Activated T-cell treated with anti-CD3 and anti-CD28 coated beads for 24 hours (primary cell): ENCODE data around the gene MAFG.

Source experiments
- DNase-seq: peaks from one replicate; pipeline ENCODE4 v3.0.0-alpha.2; 2020; ENCODE audit warnings: low read depth

MAFG gene

DNA sequence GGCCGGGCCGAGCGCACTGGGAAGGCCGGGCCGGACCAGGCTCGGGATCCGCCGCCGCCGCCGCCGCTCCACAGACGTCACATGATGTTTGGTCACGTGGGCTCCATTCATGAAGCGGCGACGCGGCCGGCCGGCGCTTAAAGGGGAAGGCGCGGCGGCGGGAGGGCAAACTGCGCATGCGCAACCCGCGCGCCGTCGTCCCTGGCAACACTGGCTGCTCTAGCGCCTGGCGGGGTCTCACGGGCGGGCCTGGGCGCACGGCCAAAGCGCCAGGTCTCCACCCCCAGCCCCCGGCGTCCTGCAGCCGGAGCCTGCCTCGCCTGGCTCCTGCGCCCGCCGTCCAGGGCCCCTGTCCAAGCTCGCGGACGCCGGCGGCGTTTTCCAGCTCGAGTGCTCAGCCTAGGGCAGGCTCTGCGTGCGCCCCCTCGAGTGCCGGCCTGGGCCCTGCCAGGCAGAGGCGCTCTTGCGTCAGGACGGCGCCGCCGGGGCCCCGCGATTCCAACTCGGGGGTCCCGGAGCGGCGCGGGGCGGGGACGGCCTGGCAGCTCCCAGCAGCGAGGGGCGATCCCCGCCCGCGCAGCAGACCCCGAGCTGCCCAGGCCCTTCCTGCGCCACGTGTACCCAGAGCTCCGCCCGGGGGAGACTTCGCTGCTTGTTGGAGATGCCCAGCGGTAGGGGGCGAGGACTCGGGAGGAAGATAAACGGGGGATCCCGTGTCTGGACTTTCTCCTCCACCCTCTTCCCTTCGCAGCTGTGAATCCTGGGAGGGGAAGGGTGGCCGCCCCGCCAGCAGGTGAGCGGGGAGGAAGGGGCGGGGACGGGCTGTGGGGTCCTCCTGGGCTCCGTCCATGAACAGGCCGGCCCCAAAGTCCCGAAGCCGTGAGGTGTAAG is at the start of gene MAFG:
Gene MAFG, minus strand, starts transcription at position 83 of the 891 bp plus-strand sequence. CDS start 4,550 bp downstream, outside the sequence.
- peak; percentile 84 for DNase-seq

DNA sequence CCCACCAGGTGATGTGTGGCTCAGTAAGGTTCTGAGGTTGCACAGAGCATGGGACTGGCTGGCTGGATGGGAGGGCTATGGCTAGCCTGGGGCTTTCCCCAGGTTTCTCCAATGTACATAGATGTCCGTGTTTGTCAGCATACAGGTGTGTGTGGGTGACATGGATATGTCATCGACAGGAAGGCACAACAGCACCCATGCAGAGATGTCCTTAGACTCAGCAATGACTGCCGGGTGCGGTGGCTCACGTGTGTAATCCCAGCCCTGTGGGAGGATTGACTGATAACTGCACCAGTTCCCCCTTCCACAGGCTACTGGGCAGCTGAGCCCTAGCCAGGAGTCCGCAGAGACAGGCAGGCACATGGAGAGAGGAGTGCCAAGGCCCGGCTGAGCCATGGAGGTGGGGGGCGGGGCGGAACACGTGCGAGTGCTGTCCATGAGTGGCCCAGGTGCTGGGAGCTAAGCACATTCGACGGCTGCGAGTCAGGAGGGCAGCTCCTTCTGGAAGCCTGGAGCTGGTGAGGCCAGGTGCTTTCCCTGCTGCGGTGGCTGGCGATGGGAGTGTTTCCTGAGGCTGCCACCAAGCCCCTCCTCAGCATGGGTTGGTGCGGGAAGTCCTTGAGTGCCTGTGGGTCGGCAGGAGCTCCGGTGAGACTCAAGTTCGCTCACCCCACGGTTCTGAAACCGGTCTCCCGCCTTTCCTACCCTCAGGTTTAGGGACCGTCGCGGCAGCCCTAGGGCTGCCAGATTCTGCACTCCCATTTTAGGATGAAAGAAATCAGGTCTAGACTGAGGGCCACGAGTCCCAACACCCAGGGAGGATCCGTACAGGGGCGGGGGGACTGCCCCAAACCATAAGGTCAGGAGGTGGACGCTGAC is 49.0 kb upstream of the MAFG start:
- DNase-seq = peak; percentile 24

DNA sequence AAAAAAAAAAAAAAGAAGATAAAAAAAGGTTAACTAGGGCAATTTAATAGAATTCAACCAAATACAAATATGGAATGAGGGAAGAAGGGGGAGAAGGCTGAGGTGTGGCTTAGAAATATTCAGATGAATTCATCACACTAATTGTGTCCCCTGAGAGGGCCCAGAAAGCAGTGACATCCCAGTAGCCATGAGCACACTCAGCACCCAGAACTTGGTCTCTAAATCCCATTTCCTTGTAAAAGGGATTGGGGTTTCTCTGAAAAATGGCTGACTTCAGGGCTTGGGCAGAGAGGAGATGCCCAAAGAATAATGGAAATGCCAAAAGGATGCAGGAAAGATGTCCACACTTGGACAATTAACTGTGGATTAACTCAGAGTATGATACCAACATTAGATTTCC is 45.9 kb upstream of the MAFG start:
- no peak for DNase-seq

DNA sequence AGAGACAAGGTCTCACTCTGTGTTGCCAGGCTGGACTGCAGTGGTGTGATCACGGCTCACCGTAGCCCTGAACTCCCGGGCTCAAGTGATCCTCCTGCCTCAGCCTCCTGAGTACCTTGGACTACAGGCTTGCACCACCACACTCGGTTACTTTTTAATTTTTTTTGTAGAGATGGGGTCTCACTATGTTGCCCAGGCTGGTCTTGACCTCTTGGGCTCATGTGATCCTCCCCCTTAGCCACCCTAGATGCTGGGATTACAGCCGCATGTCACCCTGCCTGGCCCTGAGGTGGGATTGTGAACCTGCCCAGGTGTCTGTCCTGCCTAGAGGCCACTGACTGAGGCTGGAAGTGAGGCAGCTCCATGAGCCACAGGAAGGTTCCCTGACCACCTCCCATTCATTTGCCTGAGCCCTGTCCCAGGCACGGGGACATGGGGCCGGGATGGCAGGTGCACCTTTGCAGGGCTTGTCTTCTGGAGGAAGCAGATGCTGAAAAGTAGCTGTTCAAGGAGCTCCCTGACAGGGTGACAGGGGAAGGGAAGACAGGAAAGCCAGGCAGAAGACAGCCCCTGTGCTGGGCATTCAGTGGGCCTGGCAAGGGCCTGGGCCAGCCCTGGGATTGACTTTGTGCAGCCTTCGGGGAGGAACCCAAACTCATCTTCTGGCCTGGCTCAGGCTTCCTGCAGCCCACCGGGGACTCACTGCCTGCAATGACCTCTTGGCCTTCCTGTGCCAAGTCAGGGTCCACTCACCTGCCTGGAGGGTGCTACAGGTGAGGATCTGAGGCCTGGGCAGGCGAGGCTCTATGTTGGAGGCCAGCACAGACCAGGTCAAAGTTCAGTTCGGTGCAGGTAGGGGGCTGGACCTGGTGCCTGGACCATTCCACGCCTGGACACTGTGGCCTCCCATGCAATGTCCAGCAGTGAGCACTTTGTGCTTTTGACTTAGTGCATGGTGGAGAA is 41.6 kb upstream of the MAFG start:
- no peak for DNase-seq

DNA sequence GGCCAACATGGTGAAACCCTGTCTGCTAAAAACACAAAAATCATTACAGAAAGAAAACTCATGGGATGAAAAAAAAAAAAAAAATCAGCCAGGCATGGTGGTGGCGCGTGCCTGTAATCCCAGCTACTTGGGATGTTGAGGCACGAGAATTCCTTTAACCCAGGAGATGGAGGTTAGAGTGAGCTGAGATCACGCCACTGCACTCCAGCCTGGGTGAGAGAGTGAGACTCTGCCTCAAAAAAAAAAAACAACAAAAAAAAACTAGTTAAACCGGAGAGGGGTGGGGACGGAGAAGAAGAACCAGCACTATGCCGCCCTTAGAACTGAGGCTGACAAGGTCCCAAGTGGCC is 40.8 kb upstream of the MAFG start:
- DNase-seq = no peak

DNA sequence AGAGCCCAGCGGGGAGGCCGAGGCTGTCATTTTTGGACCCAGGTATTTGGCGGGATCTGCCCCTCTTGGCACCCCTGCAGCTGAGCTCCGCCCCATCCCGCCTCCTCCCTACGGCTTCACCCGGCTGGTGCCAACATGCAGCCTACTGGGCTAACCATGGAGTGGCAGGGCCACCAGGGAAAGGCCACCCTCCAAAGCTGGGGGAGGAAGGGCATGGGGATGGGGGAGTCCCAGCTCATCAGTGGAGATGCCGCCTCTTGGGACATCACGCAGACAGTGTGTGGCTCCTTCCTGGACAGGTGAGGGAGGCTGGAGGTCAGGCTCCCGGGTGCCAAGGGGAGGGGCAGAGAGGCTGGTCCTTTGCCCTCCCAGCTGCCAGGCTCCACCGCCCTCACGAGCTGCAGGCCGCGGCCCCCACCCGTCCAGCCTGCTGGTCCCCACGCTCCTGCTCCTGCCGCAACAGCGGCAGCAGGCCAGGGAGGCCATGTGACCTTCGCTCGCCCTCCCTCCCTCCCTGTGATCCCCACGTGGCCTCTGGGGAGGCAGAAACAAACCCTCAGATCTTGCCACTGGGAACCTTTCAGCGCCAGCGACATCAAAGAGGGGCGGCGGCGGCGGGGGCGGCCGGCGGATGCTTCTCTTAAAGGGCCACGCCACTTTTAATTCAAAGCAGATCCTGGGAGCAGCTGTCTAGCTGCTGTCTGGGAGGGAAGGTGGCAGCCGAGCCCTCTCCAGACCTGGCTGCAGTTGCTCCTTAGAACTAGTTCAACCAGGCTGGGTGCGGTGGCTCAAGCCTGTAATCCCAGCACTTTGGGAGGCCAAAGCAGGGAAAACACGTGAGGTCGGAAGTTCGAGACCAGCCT is 40.2 kb upstream of the MAFG start:
- peak; percentile 81 for DNase-seq

DNA sequence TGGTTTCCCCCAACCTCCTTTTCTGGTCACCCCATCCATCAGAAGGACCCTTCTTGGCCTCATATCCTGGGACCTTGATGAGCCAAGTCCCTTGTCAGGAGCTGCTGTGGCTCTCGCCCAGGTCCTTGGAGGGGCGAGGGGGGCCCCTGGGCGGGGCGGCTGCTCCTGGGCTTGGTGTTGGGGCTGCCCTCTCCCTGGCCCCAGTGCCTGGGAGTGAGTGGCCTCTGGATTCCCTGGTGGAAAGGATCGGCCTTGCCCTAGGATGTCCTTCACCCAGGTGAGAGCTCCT is 39.7 kb upstream of the MAFG start:
- no peak for DNase-seq

DNA sequence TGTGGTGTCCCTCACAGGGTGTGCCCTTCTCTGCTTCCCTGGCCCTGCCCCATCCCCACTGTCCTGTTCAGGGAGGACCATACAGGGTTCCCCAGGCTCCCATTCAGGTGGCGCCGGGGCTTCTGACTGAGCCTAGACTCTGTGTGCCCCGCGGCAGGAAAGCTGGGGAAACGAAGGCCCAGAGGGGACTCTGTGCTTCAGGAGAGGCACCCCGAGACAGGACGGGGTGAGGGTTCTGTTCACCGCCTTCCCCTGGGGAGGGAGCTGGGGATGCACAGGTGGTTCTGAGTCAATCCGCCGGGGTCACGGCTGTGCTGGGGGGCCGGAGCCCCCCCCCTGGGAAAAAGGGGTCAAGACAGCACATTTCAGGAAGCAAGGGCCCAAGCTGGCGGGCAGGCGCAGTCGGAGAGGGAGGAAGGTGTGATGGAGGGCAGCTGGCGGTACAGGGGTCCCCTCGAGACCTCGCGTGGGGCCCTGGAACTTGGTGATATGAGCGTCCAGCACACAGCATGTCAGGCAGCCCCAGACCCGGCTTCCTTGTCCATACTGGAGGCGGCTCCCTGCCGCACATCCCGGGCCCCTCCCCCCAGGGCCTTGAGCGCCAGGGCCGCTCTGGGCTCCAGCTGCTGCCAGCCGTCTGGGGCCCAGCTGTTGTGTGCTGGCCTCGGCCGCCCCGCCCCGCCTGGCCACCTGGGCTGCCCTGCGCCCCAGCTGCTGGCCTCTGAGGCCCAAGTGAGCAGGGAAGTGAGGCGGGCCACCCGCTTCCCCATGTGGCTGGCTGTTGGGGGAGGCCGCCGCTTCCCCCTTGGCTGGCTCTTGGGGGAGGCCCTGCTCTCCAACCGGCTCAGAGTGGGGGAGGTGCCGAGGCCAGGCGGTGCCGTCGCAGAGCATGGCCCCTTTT is 39.1 kb upstream of the MAFG start:
- DNase-seq = no peak

DNA sequence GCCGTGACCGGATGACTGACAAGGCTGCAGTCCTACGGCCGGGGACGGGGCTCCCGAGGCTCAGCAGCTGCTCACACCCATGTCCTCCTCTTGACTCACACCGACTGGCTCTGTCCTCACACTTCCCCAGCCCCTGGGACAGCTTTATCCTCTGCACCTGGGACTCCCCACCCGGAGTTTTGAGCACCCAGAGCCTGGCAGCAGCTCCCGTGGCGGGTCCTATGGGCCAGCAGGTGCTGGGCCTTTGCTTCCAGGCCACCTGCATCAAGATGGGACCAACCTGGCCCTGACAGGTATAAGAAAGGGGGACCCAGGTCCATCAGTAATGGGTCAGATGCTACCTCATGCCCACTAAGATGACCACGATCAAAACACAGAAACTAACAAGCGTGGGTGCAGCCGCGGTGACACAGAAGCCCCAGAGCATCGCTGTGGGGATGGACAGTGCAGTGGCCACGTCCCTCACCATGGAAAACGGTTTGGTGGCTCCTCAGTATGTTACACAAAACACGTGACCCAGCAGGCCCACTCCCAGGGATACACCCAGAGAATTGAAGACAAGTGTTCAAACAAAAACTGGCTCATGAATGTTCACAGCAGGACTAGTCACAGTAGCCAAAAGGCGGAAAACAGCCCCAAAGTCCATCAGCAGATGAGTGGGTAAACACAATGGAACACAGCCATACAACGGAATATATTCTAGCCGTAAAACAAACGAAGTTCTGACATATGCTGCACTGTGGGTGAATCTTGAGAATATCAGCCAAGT is 36.7 kb upstream of the MAFG start:
- no peak for DNase-seq

DNA sequence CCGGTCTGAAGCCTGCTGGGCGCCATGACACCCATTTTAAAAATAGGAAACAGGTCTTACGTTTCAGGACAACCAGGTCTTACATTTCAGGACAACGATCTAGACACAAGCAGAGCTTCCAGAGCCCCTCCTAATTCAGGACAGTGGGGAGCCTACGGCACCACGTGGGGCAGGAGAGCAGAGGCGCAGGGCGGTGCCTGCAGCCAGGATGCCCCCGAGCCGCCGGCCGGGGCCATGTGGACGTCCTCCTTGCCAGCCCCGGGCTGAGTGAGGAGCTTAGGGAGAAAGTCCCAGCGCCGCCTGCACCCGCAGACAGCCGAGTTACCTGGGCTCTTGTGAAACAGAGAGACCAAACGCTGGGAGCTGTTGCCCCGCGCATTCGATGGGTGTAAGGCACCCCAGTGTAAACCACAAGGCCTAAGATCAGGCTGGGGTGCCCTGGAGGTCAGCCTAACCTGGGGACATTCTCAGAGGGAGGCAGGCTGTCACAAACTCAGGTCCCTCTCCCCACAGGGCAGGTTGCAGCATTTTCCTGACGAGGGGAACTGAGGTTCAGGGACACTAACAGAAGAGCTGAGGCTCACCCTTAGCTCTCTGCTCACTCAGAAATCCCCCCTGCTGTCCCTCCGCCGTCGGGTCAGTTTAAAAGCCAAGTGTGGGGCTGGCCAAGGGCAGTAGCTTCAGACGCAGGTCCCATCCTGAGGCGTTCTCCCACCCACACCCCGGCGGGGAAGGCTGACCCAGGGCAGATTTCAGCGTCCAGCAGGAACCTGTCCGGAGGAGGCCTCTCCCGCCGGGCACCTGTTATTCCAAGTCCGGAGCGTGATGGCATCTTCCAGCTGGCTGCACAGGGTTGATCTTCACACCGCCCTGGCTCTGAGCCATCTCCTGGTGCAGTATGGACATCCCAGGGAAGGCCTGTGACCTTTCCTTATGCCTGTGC is 35.2 kb upstream of the MAFG start:
- no peak for DNase-seq

DNA sequence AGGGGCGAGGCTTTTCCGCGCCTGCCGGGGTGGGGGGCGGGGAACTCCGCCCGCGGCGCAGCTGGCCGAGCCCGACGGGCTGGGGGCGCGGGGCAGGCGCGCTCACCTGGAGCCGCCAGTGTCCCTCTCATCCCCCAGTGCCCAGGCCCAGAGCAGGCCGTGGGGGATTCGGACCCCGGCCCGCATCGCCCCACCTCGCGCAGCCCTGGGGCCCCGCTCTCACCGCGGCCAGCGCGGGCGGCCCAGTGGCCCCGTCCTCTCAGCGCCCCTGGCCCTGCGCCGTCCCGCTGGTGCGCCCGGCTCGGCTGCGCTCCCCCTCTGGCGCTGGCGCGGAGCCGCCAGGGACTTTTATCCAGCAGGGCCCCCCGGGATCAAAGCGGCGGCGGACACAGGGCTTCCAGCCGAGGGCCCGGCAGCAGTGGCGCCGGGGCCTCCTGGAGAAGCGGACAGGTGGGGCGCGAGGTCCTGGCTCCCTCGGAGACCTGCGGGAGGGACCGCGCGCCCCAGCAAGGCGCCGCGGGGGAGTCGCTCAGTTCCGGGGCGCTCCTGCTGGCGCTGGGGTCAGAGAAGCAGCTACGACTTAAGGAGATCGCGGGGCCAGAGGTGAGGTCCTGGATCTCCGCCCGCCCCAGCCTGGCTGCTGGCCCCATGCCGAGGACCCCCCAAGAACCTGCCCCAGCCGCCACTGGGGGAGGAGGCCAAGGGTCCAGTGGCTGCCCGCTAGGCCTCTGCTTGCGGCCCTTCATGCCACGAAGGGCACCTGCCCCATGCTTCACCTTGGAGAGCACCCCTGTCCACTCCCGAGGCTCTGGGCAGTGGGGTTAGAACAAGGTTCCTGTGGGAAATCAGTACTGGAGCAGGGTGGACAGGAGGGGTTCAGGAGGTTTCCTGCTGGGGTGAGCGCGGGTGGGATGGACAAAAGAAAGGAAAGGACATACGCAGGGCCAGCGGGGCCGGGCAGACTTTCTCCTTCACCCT is 34.3 kb upstream of the MAFG start:
- DNase-seq = no peak

DNA sequence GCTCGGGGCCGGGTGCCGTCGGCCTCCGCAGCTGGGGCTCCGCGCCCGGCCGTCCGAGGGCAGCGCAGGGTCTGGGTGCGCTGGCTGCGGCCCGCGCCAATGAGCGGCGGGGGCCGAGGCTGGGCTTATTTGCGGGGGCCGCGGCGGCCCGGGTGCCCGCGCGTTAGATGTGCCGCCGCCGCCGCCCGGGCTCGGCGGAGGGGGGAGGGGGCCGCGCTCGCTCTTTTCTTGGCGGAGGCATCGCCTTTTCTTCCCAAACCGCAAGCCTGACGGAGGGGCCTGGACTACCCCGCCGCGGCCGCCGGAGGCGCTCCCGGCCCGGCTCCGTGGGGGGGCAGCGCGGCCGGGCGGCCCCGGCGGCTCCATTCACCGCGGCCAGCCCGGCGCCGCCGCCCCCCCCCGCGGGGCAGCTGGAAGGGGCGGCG is 33.6 kb upstream of the MAFG start, which contains the start of gene NOTUM:
Gene NOTUM, minus strand, starts transcription at position 101 of the 425 bp plus-strand sequence. CDS start 278 bp downstream, outside the sequence.
- no peak for DNase-seq

DNA sequence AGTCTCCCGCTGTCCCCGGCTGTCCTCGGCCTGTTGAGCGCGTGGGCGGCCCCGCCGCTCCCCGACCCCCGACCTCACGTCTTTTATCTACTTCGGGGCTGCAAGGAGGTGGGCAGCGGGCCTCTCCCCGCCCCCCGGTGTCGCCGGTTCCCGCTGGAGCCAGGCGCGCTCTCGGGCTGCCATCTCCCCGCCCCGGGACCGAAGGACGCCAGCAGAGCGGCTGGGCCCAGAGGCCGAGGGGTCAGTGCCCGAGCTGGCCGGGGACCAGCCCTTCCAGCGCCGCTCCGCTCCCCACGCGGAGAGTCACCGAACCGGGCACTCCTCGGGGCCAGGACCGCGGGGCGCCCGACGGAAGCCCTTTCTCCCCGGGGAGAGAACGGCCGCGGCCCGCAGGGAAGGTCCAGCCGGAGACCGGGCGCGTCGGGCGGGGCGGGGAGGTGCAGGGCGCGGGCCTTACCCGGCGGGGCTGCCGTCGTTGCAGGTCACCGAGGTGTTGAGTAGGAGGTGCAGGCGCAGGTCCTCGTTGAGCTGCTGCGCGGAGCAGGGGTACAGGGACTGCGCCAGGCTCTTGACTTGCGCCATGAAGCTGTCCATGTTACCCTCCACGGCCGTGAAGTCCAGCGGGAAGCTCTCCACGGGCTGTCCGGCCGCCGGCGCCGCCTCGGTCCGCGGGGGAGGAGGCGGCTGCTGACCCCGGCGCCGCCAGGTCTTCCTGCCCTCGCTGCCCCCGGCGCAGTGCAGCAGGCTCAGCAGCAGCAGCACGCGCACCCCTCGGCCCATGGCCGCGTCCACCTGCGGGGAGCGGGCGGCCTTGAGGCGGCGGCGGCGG is 32.8 kb upstream of the MAFG start:
- DNase-seq = no peak

DNA sequence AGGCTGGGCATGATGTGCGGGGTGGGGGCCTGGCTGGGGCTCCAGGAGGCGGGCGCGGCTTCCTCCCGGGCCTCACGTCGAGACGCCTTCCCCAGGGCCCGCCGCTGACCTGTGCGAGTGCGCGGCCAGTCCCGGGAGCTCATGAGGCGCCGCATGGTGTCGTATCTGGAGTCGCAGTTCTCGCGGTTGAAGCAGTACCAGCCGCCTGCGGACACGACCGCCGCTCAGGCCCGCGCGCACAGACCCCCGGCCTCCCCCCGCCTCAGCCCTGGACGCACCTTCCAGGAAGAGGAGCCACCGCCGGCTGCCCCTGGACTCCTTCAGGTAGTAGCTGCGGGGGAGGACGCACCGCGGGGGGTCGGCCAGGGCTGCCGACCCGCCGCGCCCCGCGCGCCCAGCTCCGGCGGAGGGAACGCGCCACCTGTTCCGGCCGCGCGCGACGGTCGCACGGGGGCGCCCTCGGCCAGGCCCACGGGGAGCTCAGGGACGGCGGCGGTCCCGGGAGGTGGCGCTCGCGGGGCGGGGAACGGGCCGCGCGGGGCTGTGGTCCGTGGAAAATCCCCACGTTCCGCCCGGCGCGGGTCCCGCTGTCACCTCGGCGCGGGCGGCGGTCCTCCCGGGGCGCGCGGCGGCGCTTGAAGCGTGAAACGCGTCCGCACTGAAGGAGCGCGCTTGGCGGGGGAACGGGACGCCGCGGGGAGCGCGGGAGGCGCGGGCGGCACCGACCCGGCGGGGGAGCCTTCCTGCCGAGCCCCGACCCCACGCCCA is 32.0 kb upstream of the MAFG start:
- peak; percentile 68 for DNase-seq
